ENCODE data around the gene EEF1AKMT1.

Gene EEF1AKMT1

DNA sequence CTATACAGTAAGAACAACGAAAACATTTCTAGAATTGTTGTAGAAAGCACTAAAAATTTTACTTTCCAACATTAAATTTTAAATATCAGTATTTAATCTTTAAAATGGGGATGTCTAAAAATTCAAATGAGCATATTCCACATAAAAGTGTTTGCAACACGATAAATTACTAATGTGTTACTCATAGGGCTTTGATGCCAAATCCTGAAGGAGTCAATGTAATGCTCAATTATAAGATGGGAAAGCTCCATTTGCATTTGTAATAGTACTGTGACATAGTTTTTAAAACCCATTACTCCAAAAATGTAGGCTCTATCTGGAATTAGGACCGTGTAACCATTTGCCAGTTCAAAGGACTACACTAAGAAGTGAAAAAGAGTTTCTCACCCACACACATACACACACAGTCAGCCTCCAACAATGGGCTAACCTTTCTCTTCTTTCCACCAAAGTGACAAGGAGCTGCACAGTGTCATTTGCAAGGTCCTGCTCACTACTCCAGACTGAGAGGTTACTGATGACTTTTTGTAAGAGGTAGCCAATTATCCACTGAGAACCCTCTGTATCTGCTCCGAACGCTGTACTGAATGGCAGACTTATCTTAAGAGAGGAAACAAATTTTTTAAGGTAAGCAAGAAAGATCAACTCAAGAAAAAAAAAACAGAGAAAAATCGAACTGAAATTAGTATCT is 26.1 kb upstream of the EEF1AKMT1 start:
- no peak overlapping the region for H3K27ac ChIP-seq
- TF ChIP-seq, protein P1, sequence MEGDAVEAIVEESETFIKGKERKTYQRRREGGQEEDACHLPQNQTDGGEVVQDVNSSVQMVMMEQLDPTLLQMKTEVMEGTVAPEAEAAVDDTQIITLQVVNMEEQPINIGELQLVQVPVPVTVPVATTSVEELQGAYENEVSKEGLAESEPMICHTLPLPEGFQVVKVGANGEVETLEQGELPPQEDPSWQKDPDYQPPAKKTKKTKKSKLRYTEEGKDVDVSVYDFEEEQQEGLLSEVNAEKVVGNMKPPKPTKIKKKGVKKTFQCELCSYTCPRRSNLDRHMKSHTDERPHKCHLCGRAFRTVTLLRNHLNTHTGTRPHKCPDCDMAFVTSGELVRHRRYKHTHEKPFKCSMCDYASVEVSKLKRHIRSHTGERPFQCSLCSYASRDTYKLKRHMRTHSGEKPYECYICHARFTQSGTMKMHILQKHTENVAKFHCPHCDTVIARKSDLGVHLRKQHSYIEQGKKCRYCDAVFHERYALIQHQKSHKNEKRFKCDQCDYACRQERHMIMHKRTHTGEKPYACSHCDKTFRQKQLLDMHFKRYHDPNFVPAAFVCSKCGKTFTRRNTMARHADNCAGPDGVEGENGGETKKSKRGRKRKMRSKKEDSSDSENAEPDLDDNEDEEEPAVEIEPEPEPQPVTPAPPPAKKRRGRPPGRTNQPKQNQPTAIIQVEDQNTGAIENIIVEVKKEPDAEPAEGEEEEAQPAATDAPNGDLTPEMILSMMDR (conservative IDR thresholded peaks at IDR 0.05; ENCODE audit: low read depth): no peak
- DNase-seq (ENCODE audit: low spot score): peak; percentile 17
- ChIA-PET CTCF (no interaction called here), POLR2A (ENCODE audit: low non-redundant PET) (no interaction called here)

GRCh38 chr13:20798027-20798426 is 24.3 kb upstream of the EEF1AKMT1 start:
- ChIA-PET POLR2A (ENCODE audit: low non-redundant PET) (no interaction called here), CTCF (no interaction called here)
- TF ChIP-seq, protein P1 (conservative IDR thresholded peaks at IDR 0.05; ENCODE audit: low read depth): no peak
- H3K27ac ChIP-seq: no peak overlapping the region
- DNase-seq (ENCODE audit: low spot score): no peak

DNA sequence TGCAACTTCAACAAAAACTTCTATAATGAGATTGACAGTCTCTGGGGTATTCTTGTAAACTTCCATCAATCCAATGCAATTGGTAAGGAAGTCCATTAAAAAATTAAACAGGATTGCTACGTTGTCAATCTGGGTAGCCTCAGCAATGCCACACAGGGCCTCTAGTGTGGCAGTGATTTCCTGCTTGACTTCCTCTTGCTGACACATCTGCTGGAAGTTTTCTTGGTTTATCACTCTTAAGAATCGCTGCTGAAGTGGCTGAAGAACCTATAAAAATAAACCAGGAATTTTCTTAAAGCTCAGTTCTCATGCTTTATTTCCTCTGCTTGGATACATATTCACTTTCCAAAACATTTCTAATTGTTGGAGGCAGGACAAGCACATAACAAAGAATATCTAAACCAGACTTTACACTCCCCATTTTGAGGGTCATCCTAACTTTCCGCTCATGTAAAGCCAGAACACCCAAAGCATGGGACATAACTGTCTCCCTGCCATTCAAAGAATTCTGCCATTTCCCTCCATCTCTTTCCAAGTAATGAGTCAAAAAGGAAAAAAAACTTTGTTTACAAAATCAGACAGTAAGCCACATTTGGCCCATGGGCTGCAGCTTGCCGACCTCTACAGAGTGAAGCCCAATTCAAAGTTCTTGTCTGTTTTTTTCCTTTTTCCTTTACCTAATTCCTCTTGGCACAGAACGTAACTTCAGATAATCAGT is 23.2 kb upstream of the EEF1AKMT1 start:
- DNase-seq (ENCODE audit: low spot score): no peak
- H3K27ac ChIP-seq: no peak overlapping the region
- TF ChIP-seq, protein P1 (conservative IDR thresholded peaks at IDR 0.05; ENCODE audit: low read depth): no peak
- CTCF ChIA-PET: no interaction called here
- POLR2A ChIA-PET (ENCODE audit: low non-redundant PET): no interaction called here

DNA sequence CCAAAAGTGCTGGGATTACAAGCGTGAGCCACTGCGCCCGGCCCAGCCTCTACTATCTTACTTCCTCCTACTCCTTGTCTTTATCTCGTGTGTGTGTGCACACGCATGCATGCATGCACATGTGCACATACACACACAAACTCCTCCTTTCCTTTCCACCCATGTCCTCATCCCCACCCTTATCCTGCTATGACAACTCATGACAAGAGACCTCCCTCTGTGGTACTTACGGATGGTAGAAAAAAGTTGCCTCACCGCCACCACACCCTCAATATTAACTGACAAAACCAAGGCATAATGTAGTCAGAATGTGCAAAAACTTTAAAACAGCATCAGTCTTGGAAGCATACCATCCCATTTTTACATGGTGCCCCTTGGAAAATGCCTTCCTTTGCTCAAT is 15.9 kb upstream of the EEF1AKMT1 start:
- no peak overlapping the region for H3K27ac ChIP-seq
- TF ChIP-seq, protein P1 (conservative IDR thresholded peaks at IDR 0.05; ENCODE audit: low read depth): no peak
- DNase-seq (ENCODE audit: low spot score): no peak
- POLR2A ChIA-PET (ENCODE audit: low non-redundant PET): no interaction called here
- CTCF ChIA-PET: no interaction called here

DNA sequence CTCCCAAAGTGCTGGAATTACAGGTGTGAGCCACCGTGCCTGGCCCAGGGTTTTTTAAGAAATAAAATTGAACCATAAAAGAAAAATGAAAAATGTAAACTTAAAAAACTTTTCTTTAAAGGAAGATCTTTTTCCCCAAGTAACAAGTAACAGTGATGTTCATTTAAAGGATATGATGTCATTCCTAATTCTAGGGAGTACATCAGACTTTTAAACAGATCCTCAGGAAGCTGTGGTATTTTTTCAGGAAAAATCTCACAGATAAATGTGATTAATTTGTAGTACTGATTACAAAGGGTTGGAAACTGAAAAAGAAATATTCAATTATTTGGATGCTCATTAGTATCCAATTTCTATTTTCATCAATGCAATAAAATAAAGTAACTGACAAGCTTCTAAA is 14.6 kb upstream of the EEF1AKMT1 start:
- no peak overlapping the region for H3K27ac ChIP-seq
- POLR2A ChIA-PET (ENCODE audit: low non-redundant PET): interaction anchor here (0.7 kb wide), 1 partner anchor 15 kb away, joined by 4 read pairs; the partner anchor contains the start of gene EEF1AKMT1
- CTCF ChIA-PET: interaction anchor here (0.7 kb wide), 1 partner anchor 17 kb away, joined by 4 read pairs; no protein-coding TSS in a partner anchor
- TF ChIP-seq, protein P1 (conservative IDR thresholded peaks at IDR 0.05; ENCODE audit: low read depth): no peak
- DNase-seq (ENCODE audit: low spot score): no peak

- no peak overlapping the region for H3K27ac ChIP-seq
- DNase-seq (ENCODE audit: low spot score): no peak
- ChIA-PET POLR2A (ENCODE audit: low non-redundant PET) (no interaction called here), CTCF (no interaction called here)
- TF ChIP-seq, protein P1 (conservative IDR thresholded peaks at IDR 0.05; ENCODE audit: low read depth): no peak
Observed at GRCh38 chr13:20787180-20787579, 13.4 kb upstream of the EEF1AKMT1 start.
